Activated CD4-positive, CD25-positive, alpha-beta regulatory T cell treated with anti-CD3 and anti-CD28 coated beads, Interleukin-2, amount 50 U/mL, for 72 hours (primary cell): ENCODE data around the gene TUBA8.
"Not testable (repeated sequence)": the region's sequence is repeated elsewhere in the genome, so short reads cannot be mapped to it uniquely, and the experiment has no call there.

ENCODE experiments used
- DNase-seq: peaks from one replicate; pipeline ENCODE4 v3.0.0; 2021

Gene TUBA8

GRCh38 chr22:18136563-18137320, 26.1 kb downstream of the TUBA8 start:
- DNase-seq, result no peak

DNA sequence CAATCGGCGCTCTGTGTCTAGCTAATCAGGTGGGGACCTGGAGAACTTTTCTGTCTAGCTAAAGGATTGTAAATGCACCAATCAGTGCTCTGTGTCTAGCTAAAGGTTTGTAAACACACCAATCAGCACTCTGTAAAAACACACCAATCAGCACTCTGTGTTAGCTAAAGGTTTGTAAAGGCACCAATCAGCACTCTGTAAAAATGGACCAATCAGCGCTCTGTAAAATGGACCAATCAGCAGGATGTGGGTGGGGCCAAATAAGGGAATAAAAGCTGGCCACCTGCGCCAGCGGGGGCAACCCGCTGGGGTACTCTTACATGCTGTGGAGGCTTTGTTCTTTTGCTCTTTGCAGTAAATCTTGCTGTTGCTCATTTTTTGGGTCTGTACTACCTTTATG, 30.4 kb downstream of the TUBA8 start:
- not testable (repeated sequence) for DNase-seq

DNA sequence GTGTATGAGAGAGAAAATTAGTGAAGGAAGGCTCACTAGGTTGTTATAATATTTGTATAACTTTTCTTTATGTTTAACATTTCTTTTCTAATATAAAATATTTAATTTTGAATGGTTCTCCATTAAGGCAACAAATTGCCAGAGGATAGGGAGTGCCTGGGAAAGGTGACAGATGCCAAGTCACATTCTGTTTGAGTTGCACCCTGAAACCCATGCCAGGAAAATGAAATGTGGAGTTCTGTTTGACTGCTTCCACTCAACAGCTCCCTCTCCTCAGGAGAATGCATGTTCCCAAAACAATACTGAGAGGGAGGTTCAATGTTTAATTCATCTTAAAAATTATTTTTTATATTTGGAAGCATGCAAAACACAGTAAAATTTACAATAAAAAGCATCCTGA, 33.5 kb downstream of the TUBA8 start:
- no peak for DNase-seq

DNA sequence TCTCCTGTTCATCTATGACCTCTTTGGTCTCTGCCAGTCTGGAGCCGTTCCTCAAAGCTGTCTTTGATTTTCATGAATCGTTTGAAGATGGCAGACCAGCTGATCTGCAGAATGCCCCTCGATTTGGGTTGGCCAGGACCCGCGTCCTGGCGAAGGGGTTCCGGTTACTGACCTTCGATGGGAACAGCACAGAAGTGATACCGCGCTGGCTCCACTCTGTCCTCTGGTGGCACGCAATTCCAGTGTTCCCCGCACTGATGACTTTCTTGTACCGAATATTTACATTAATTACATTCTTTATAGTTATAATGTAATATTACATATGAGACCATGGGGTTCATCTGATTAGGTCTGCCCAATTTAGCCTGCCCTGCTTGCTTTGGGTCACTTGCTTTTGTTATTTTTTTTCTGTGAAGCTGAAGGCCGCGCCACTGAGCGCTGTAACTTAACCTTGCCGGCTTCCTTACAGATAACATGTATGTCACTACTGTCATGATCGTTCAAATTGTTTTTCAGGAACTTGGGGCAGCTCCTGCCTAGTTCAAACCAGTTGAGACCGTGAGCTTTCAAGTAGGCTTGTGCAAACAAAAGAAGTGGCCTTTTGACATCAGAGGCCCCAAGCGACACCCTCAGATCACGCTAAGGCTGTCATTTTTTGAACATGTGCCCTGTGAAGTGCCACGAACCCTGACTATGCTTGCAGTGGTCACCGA, 35.2 kb downstream of the TUBA8 start:
- no peak for DNase-seq

- no peak for DNase-seq
Measured at GRCh38 chr22:18146389-18146753, 35.8 kb downstream of the TUBA8 start.

- no peak for DNase-seq
Measured at GRCh38 chr22:18147791-18148190, 37.2 kb downstream of the TUBA8 start.

DNA sequence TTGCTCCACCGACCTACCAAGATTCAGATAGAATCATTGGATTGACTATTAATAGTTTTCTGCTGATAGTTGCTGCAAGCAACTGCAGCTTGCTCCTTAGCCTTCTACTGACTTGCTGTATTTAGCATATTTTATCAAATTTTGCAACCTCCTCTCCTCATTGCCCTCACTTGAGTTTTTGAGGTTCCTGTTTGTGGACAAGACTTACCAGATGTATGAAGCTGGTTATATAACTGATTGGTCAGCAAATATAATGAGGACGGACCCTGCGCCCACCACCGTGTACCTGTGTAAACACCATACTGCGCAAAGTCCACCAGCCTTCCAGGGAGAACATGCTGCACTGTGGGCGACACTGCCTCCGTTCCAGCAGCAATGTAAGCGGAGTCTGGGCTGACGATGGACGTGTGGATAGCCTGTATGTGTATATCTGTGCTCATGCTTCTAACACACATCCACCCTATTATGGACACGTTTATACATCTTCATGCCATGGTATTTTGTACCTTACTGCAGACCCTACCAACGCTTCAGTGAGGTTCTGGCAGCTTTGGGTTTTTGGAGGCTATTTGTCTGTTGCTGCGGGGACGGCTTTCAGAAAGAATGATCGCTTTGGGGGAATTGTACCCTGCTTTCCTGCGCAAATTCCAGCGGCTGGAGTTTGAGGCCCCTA, 37.8 kb downstream of the TUBA8 start:
- DNase-seq, result no peak

- DNase-seq, result no peak
Measured at GRCh38 chr22:18152519-18152918, 41.9 kb downstream of the TUBA8 start.

GRCh38 chr22:18154821-18155390, 44.3 kb downstream of the TUBA8 start:
- no peak for DNase-seq

- DNase-seq, result not testable (repeated sequence)
Measured at GRCh38 chr22:18155546-18155945, 44.9 kb downstream of the TUBA8 start.

DNA sequence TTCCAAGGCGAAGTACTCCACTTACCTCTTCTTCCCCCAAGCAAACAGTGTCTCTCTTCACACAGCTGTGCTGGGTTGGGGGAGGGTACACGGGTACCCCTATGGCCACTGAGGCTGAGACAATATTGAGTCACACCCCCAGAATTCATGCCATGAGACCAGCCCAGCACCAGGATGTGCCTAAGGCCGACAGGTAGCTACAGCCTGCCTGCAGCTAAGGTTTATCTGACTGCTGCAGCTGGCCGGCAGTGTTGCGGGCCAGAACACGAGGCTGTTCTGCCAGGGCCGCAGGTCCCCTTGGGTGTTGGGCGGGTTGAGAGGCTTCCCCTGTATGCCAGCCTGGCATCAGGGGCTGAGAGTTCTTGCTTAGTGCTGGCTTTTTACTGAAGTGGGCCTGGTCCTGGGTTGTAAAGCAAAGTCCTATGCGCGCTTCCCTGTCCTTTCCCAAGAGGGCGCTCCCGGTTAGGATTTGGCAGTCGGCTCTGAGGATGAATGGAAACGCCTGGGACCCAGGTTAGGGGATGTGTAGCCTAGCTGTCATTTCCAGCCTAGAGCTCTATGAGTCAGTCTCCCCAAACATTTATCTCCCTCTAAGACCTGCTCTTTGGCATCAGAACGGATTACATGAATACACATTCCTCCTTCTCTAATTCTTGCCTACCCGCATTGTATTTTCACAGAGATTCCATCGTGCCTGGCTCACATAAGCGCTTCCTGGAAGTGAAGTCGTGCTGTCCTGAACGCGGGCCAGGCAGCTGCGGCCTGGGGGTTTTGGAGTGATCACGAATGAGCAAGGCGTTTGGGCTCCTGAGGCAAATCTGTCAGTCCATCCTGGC, 46.5 kb downstream of the TUBA8 start:
- no peak for DNase-seq

DNA sequence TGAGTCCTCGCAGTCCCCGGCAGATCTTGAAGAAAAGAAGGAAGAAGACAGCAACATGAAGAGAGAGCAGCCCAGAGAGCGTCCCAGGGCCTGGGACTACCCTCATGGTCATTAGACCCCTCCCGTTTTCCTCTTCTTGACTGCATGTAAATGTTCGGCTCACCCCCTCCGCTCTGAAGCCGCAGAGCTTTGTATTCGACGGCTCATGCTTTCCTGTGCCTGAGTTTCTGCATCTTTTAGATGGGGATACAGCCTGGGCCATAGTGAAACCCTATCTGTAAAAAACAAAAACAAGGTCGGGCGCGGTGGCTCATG, 47.1 kb downstream of the TUBA8 start:
- DNase-seq, result no peak

DNA sequence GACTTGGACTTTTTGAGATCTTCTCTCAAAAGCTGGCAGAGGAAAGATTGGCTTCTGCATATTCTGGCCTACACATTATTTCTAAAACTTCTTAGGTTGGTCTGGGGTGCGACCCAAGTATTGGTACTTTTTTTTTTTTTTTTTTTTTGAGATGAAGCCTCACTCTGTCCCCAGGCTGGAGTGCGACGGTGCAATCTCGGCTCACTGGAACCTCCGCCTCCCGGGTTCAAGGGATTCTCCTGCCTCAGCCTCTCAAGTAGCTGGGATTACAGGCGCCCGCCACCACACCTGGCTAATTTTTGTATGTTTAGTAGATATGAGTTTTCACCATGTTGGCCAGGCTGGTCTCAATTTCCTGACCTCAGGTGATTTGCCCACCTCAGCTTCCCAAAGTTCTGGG, 50.0 kb downstream of the TUBA8 start:
- not testable (repeated sequence) for DNase-seq

DNA sequence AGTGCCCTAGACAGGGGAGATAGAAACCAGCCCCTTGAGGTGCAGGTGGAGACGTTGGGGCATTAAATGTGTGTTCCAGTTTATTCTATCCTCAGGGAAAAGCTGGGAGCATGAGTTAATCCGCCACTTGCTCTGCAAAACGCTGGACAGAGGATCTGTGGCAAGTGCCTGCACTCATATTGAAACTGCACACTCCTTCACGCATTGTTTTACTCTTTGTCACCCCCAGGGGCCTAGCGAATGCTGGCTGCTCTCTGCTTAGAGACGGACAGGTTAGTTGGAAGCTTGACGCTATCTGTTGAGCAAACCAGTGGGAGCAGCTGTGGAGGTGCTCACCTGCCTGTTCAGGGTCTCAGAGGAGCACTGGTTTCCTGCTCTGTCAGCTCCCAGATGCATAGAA, 53.2 kb downstream of the TUBA8 start:
- not testable (repeated sequence) for DNase-seq

DNA sequence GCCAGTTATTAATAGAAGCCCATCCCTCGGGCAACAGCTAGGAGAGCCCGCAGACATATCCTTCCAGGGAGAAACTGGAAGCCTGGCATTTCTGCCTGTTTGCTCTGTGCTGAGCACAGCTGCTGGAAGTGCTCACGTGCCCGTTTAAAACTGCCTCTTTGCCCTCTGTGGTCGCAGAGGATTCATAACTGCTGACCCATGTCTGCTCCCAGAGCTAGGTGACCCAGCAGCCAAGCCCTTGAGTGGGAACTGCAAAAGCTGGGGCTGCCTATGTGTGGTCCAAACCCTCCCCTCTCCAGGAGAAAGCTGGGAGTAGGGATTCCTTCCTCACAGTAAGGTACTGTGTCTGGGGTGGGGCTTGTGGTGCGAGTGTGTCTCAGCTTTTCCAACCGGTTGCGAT, 54.0 kb downstream of the TUBA8 start:
- DNase-seq, result not testable (repeated sequence)

GRCh38 chr22:18165356-18165755, 54.7 kb downstream of the TUBA8 start:
- DNase-seq, result not testable (repeated sequence)

GRCh38 chr22:18170284-18170683, 59.7 kb downstream of the TUBA8 start:
- not testable (repeated sequence) for DNase-seq

GRCh38 chr22:18172203-18172602, 61.6 kb downstream of the TUBA8 start:
- not testable (repeated sequence) for DNase-seq

DNA sequence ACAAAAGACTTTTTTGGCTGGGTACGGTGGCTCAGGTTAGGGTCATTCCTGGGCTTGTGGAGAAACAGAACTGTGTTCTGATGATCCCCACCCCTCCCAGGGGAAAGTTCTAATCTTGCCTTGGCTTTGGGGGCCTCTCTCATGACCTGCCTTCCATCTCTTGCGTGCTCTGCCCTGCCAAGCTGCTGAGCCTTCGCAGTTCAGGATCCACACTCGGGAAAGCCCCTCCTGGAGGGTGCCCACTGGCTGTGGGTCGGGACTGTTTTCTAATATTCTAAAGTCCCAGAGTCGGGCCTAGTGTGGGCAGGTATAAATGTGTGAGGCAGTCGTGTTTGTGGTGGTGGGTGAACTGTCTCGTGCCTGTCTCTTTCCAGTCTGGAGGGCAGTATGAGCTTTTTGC, 62.2 kb downstream of the TUBA8 start:
- DNase-seq, result not testable (repeated sequence)

- DNase-seq, result not testable (repeated sequence)
Measured at GRCh38 chr22:18173441-18173840, 62.8 kb downstream of the TUBA8 start.
